ENCODE measurements around the gene CPSF6. TPM values are rescaled to one million over a fixed set of nuclear protein-coding genes. Genes with fewer than 3 reads are reported as not detected.

CPSF6 gene
- total RNA-seq, 4 donors from 2014 or later, result 10.4 to 27.6 (median 18.6) TPM

DNA sequence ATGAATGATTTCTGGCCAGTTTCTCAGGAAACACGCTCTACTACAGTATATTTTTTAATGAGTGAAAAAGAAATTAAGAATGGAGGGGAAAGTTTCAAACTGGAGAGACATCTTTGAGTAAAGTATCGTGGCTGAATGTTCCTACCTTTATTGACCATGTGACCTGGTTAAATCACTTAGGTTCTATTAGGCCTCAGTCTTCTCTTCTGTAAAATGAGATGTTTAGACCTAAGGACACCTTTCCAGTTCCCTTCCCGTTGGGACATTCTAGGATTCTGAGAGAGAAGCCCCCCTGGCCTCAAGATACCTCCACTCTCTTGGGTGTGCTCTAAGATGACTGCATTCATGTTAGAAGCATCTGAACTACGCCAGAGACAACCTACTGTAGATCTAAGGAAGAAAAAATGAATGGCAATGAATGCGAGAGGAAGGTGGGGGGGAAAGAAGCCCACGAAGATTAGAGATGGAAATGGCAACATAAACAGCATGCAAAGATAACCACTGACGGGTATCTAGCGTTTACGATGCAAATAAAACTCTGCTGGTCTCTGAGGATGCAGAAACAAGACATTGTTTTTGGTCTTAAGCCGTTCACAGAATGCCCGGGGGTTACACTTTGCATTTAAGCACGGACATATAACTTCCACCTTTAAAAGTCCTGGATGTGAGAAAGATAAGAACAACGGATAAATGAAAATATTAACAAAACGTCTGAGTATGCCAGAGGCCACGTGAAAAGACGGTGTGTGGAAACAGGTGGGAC is 599 bp upstream of the CPSF6 start:
- intact Hi-C loops (cut with DNase I; ENCODE audit: low total_unique reads) (loop anchor here (1.0 to 5.0 kb wide), 3 partner anchors 349 to 492 kb away; partner anchors contain the start of genes CCT2, MDM2 and SLC35E3), in situ Hi-C loops (cut with MboI; ENCODE audit: low sequenced_read_pairs in 4 of 4) (no loop called here)
- TF ChIP-seq POLR2A (IDR thresholded peaks at IDR 0.05), result no peak
- TF ChIP-seq, protein P1, sequence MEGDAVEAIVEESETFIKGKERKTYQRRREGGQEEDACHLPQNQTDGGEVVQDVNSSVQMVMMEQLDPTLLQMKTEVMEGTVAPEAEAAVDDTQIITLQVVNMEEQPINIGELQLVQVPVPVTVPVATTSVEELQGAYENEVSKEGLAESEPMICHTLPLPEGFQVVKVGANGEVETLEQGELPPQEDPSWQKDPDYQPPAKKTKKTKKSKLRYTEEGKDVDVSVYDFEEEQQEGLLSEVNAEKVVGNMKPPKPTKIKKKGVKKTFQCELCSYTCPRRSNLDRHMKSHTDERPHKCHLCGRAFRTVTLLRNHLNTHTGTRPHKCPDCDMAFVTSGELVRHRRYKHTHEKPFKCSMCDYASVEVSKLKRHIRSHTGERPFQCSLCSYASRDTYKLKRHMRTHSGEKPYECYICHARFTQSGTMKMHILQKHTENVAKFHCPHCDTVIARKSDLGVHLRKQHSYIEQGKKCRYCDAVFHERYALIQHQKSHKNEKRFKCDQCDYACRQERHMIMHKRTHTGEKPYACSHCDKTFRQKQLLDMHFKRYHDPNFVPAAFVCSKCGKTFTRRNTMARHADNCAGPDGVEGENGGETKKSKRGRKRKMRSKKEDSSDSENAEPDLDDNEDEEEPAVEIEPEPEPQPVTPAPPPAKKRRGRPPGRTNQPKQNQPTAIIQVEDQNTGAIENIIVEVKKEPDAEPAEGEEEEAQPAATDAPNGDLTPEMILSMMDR (IDR thresholded peaks at IDR 0.05 in 4 of 5, conservative IDR thresholded peaks at IDR 0.05 in 1 of 5), result no peak
- H3K4me3 ChIP-seq, result peak overlapping the region; percentile 80 to 94 (median 82)
- H3K4me1 ChIP-seq, result peaks cover 36 to 40% of the 10 kb centered on the region in 2 donors
- H3K36me3 ChIP-seq, result no peaks in the 10 kb centered on the region
- H3K27ac ChIP-seq, result peak overlapping the region; percentile 86 to 93 (median 89)
- ATAC-seq (peak in 1 of 2 donors; percentile 1), DNase-seq (no peak)
- no peaks in the 10 kb centered on the region for H3K27me3 ChIP-seq
- no peaks in the 10 kb centered on the region for H3K9me3 ChIP-seq

DNA sequence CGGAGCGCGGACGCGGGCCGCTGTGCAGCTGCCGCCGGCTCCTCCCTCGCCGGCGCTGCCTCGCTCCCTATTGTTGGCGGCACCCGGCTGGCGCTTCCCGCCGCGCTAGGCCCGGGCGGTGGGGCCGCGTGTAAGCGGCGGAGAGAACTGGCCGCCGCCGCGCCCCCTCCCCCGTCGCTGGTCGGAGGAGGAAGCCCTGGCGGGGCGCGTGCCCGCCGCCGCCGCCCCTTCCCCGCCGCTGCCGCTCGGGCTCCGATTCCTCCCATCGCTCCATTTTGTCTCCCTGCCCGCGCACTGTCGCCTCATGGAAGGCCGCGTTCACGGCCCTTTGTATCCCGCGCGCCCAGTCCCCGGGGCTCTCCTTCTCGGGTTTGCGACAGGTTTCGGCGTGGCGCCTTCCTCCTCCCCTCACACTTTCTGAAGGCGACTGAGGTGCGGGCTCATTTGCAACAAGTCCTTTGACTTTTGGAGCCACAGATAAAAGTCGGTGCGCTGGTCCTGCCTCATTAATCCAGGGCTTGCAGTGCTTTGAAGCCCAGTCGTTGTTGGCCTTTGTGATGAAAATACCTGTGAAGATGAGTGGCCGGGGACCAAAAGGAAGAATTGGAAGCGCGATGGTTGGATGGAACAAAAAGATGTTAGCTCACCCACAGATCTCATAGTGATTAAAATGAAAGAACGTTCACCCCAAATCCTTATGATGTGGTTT is 707 bp downstream of the CPSF6 start:
- peak; percentile 7 to 23 for DNase-seq
- no peak for TF ChIP-seq POLR2A (IDR thresholded peaks at IDR 0.05)
- TF ChIP-seq, protein P1 (IDR thresholded peaks at IDR 0.05 in 4 of 5, conservative IDR thresholded peaks at IDR 0.05 in 1 of 5), result no peak
- peak overlapping the region; percentile 80 to 94 (median 82) for H3K4me3 ChIP-seq
- H3K9me3 ChIP-seq, result no peaks in the 10 kb centered on the region
- H3K27ac ChIP-seq, result peak overlapping the region; percentile 86 to 93 (median 89)
- peak; percentile 60 to 66 for ATAC-seq
- in situ Hi-C loops (cut with MboI; ENCODE audit: low sequenced_read_pairs in 4 of 4) (no loop called here), intact Hi-C loops (cut with DNase I; ENCODE audit: low total_unique reads) (loop anchor here (1.0 to 5.0 kb wide), 3 partner anchors 347 to 494 kb away; partner anchors contain the start of genes CCT2, MDM2 and SLC35E3)
- H3K27me3 ChIP-seq, result no peaks in the 10 kb centered on the region
- H3K4me1 ChIP-seq, result peaks cover 37 to 40% of the 10 kb centered on the region in 2 donors
- H3K36me3 ChIP-seq, result no peaks in the 10 kb centered on the region

DNA sequence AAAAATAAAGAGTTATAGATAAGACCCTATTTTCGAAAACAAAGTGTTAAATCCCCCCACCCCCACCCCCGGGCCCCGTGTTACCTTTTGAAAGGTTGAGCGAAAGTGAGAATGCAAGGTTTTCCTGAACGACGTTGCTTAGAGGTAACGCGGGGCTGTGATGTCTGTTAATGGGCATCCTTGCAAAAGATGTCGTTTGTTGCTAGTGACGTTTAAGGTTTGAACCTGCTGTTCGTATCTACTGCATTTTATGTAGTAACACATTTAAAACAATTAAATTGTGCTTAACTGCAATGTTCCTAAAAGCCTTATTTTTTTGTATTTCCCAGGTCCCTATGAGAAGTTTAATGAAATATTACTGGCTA is 1.2 kb downstream of the CPSF6 start:
- peak overlapping the region; percentile 86 to 93 (median 89) for H3K27ac ChIP-seq
- H3K27me3 ChIP-seq, result no peaks in the 10 kb centered on the region
- DNase-seq (no peak), ATAC-seq (no peak)
- peak overlapping the region; percentile 80 to 94 (median 82) for H3K4me3 ChIP-seq
- H3K9me3 ChIP-seq, result no peaks in the 10 kb centered on the region
- H3K4me1 ChIP-seq, result peaks cover 42 to 43% of the 10 kb centered on the region in 2 donors
- intact Hi-C loops (cut with DNase I; ENCODE audit: low total_unique reads) (no loop called here), in situ Hi-C loops (cut with MboI; ENCODE audit: low sequenced_read_pairs in 4 of 4) (no loop called here)
- TF ChIP-seq POLR2A (IDR thresholded peaks at IDR 0.05), result no peak
- TF ChIP-seq, protein P1 (IDR thresholded peaks at IDR 0.05 in 4 of 5, conservative IDR thresholded peaks at IDR 0.05 in 1 of 5), result no peak
- H3K36me3 ChIP-seq, result no peaks in the 10 kb centered on the region

DNA sequence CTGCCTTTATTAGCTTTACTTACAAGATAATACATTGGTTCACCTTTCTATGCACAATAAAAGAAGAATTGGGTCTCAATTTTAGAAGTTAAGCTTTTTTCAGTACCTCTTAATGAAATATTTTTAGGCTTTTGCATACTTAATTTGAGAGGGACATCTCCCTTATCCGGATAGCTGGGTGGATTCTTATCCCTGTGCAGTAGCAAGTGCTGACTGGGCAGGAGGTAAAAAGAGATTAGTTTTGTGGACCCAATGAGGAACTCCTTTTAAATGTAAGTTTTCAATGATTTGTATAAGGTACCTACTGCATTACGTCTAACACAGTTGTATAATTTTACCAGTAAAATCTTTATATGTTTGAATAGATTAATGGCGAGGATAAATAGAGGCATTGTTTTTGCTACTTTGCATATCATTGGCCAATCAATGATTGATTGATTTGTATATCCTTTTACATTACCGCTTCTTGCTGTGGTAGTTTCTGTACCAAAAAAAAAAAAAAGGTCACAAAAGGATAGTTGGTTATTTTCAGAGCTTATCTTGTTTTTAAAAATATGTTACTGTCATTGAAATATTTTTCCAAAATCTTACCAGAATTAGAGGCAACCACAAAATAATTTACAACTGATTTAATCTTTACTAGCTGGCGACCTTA is 2.2 kb downstream of the CPSF6 start:
- H3K9me3 ChIP-seq, result no peaks in the 10 kb centered on the region
- H3K4me3 ChIP-seq, result peak overlapping the region; percentile 80 to 94 (median 82)
- in situ Hi-C loops (cut with MboI; ENCODE audit: low sequenced_read_pairs in 4 of 4) (no loop called here), intact Hi-C loops (cut with DNase I; ENCODE audit: low total_unique reads) (no loop called here)
- peak overlapping the region in 1 of 4 donors; percentile 86 for H3K27ac ChIP-seq
- H3K36me3 ChIP-seq, result no peaks in the 10 kb centered on the region
- TF ChIP-seq POLR2A (IDR thresholded peaks at IDR 0.05), result no peak
- TF ChIP-seq, protein P1 (IDR thresholded peaks at IDR 0.05 in 4 of 5, conservative IDR thresholded peaks at IDR 0.05 in 1 of 5), result no peak
- no peak for DNase-seq
- peaks cover 52% of the 10 kb centered on the region in 2 donors for H3K4me1 ChIP-seq
- no peak for ATAC-seq
- no peaks in the 10 kb centered on the region for H3K27me3 ChIP-seq

All from gastrocnemius medialis (tissue), 4 donors.